ENCODE data around the gene TMEM134. TPM values are rescaled to one million over a fixed set of nuclear protein-coding genes. Genes with fewer than 3 reads are reported as not detected.
A peak's percentile ranks its signal among the peaks of the same experiment; 100 is the strongest.

Gene TMEM134
- total RNA-seq, 4 donors from 2014 or later = 6.9 to 59.5 (median 36.0) TPM

GRCh38 chr11:67438158-67438902, 30.7 kb downstream of the TMEM134 start:
- intact Hi-C loops (cut with DNase I; ENCODE audit: low total_unique reads) = no loop called here
- H3K9me3 ChIP-seq = no peaks in the 10 kb centered on the region
- H3K4me1 ChIP-seq = peaks cover 0 to 4% of the 10 kb centered on the region in 2 donors
- H3K36me3 ChIP-seq = no peaks in the 10 kb centered on the region
- H3K27ac ChIP-seq = no peak overlapping the region
- H3K4me3 ChIP-seq = no peak overlapping the region
- H3K27me3 ChIP-seq = no peaks in the 10 kb centered on the region
- no peak for DNase-seq
- no peak for TF ChIP-seq POLR2A (IDR thresholded peaks at IDR 0.05)
- TF ChIP-seq, protein P1, sequence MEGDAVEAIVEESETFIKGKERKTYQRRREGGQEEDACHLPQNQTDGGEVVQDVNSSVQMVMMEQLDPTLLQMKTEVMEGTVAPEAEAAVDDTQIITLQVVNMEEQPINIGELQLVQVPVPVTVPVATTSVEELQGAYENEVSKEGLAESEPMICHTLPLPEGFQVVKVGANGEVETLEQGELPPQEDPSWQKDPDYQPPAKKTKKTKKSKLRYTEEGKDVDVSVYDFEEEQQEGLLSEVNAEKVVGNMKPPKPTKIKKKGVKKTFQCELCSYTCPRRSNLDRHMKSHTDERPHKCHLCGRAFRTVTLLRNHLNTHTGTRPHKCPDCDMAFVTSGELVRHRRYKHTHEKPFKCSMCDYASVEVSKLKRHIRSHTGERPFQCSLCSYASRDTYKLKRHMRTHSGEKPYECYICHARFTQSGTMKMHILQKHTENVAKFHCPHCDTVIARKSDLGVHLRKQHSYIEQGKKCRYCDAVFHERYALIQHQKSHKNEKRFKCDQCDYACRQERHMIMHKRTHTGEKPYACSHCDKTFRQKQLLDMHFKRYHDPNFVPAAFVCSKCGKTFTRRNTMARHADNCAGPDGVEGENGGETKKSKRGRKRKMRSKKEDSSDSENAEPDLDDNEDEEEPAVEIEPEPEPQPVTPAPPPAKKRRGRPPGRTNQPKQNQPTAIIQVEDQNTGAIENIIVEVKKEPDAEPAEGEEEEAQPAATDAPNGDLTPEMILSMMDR (IDR thresholded peaks at IDR 0.05) = no peak

- H3K4me3 ChIP-seq = no peak overlapping the region
- no peaks in the 10 kb centered on the region for H3K9me3 ChIP-seq
- H3K4me1 ChIP-seq = peaks cover 0 to 4% of the 10 kb centered on the region in 2 donors
- H3K36me3 ChIP-seq = no peaks in the 10 kb centered on the region
- no peak overlapping the region for H3K27ac ChIP-seq
- H3K27me3 ChIP-seq = no peaks in the 10 kb centered on the region
- intact Hi-C loops (cut with DNase I; ENCODE audit: low total_unique reads) = no loop called here
- DNase-seq = no peak
- TF ChIP-seq, protein P1 (IDR thresholded peaks at IDR 0.05) = no peak
- TF ChIP-seq POLR2A (IDR thresholded peaks at IDR 0.05) = no peak
These were observed 31.3 kb downstream of the TMEM134 start for GRCh38 chr11:67437809-67438157.

- Histone ChIP-seq H3K27me3 (no peaks in the 10 kb centered on the region), H3K4me3 (no peak within 1 kb of the TSS), H3K27ac (peak within 1 kb of the TSS; percentile 32 to 58), H3K9me3 (no peaks in the 10 kb centered on the region), H3K36me3 (no peaks in the 10 kb centered on the region), H3K4me1 (peaks cover 0 to 4% of the 10 kb centered on the region in 2 donors)
- no peak for DNase-seq
- TF ChIP-seq, protein P1 (IDR thresholded peaks at IDR 0.05) = no peak
- TF ChIP-seq POLR2A (IDR thresholded peaks at IDR 0.05) = no peak
- intact Hi-C loops (cut with DNase I; ENCODE audit: low total_unique reads) = no loop called here
These were observed 31.8 kb downstream of the TMEM134 start, which contains the start of gene PTPRCAP for GRCh38 chr11:67437082-67437808. Gene PTPRCAP, minus strand, starts transcription at chr11:67437682. Its CDS starts 63 bp downstream, at chr11:67437619.

GRCh38 chr11:67436459-67437081, 32.5 kb downstream of the TMEM134 start:
- Histone ChIP-seq H3K27ac (peak overlapping the region; percentile 32 to 58), H3K9me3 (no peaks in the 10 kb centered on the region), H3K4me3 (no peak overlapping the region), H3K27me3 (no peaks in the 10 kb centered on the region), H3K36me3 (no peaks in the 10 kb centered on the region), H3K4me1 (peaks cover 0 to 4% of the 10 kb centered on the region in 2 donors)
- TF ChIP-seq POLR2A (IDR thresholded peaks at IDR 0.05) = no peak
- TF ChIP-seq, protein P1 (IDR thresholded peaks at IDR 0.05) = no peak
- intact Hi-C loops (cut with DNase I; ENCODE audit: low total_unique reads) = no loop called here
- peak; percentile 55 to 56 for DNase-seq
